ENCODE data around the gene BPNT1.

BPNT1 gene

DNA sequence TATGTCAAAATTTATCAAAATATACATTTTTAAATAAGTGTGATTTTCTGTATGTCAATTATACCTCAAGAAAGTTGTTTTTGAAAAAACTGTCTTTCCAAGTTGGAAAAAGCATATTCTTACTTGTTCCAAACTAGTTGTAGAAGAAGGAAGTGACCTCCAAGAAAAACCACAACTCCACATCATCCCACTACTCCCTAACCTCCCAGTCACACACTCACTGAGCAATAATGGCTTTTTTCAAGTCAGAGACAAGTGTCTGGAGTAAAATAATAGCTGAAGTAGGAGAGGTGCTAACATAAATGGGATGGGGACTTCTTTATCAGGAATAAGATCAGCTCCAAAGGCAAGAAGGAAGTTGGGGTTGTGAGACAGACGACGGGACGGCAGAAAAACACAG lies 56.7 kb downstream of the BPNT1 start:
- no peak for TF ChIP-seq MYC (IDR thresholded peaks at IDR 0.05; ENCODE audit: low read depth, low read length)
- no peak for TF ChIP-seq MAX (IDR thresholded peaks at IDR 0.05; ENCODE audit: low read depth, low read length)
- TF ChIP-seq, protein P1, sequence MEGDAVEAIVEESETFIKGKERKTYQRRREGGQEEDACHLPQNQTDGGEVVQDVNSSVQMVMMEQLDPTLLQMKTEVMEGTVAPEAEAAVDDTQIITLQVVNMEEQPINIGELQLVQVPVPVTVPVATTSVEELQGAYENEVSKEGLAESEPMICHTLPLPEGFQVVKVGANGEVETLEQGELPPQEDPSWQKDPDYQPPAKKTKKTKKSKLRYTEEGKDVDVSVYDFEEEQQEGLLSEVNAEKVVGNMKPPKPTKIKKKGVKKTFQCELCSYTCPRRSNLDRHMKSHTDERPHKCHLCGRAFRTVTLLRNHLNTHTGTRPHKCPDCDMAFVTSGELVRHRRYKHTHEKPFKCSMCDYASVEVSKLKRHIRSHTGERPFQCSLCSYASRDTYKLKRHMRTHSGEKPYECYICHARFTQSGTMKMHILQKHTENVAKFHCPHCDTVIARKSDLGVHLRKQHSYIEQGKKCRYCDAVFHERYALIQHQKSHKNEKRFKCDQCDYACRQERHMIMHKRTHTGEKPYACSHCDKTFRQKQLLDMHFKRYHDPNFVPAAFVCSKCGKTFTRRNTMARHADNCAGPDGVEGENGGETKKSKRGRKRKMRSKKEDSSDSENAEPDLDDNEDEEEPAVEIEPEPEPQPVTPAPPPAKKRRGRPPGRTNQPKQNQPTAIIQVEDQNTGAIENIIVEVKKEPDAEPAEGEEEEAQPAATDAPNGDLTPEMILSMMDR (IDR thresholded peaks at IDR 0.05; ENCODE audit: low read depth, low read length): no peak
- TF ChIP-seq POLR2A (IDR thresholded peaks at IDR 0.05; ENCODE audit: extremely low read depth, insufficient read length): no peak
- peak; percentile 13 for DNase-seq (ENCODE audit: low read depth)
- no peak overlapping the region for H3K4me3 ChIP-seq (ENCODE audit: low read depth, low read length)

DNA sequence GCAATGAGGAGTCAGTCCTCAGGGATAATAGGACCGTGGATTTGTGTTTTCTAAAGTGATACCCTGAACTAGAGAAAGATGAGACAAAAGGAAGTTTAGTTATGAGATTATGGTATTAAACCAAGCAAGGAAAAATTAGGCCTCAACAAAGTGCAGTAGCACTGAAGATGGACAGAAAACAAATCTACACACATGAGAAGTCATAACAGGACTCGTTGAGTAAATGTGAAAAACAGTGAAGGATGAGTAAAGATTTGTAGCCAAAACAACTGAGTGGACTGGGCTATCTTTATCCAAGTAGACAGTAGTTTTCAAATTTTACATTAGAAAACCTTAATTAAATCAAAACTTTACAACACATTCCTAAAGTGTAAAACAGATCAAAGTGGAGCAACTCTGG lies 58.3 kb downstream of the BPNT1 start:
- no peak for DNase-seq (ENCODE audit: low read depth)
- no peak for TF ChIP-seq MYC (IDR thresholded peaks at IDR 0.05; ENCODE audit: low read depth, low read length)
- TF ChIP-seq POLR2A (IDR thresholded peaks at IDR 0.05; ENCODE audit: extremely low read depth, insufficient read length): no peak
- TF ChIP-seq MAX (IDR thresholded peaks at IDR 0.05; ENCODE audit: low read depth, low read length): no peak
- TF ChIP-seq, protein P1 (IDR thresholded peaks at IDR 0.05; ENCODE audit: low read depth, low read length): no peak
- no peak overlapping the region for H3K4me3 ChIP-seq (ENCODE audit: low read depth, low read length)

DNA sequence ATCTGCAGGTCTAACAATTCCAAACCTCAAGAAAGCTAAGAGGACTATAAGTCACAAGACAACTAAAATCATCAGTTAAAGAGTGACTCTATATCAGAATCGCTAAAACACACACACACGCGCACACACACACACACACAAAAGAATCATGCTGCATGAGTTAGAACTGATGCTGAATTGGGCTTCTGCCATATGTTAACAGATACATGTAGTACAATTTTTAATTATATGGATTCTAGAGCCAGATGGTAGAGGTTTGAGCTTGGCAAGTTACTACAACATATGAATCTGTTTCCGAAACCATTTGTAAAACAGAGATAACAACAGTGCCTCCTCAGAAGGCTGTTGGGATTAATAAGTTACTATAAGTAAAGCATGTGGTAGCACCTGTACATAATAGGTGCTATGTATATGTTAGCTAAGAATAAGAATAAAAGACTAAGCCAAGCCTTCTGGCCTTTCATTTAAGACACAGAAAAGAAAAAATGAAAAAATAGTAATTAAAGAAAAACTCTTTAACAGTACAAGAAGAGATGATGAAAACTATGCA lies 61.2 kb downstream of the BPNT1 start:
- TF ChIP-seq MAX (IDR thresholded peaks at IDR 0.05; ENCODE audit: low read depth, low read length): no peak
- TF ChIP-seq MYC (IDR thresholded peaks at IDR 0.05; ENCODE audit: low read depth, low read length): no peak
- TF ChIP-seq, protein P1 (IDR thresholded peaks at IDR 0.05; ENCODE audit: low read depth, low read length): no peak
- TF ChIP-seq POLR2A (IDR thresholded peaks at IDR 0.05; ENCODE audit: extremely low read depth, insufficient read length): no peak
- H3K4me3 ChIP-seq (ENCODE audit: low read depth, low read length): no peak overlapping the region
- no peak for DNase-seq (ENCODE audit: low read depth)

DNA sequence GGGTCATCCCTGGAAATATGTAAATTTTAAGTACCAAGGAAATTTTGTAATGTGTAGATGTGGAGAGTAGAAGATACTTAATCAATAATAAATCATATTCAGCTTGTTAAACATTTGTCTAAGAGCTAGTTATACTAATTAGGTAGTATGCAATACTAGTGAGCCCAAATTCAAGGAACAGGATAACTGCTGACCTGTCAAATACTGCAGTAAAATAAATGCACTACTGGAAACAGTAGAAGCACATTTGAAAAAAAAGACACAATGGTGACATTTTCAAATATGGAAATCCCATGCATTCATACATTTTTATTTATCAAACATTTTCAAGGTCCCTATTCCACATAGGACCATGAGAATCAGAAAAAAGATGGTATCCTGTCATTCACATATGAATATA lies 70.5 kb downstream of the BPNT1 start:
- no peak overlapping the region for H3K4me3 ChIP-seq (ENCODE audit: low read depth, low read length)
- TF ChIP-seq, protein P1 (IDR thresholded peaks at IDR 0.05; ENCODE audit: low read depth, low read length): no peak
- TF ChIP-seq POLR2A (IDR thresholded peaks at IDR 0.05; ENCODE audit: extremely low read depth, insufficient read length) (no peak), MYC (IDR thresholded peaks at IDR 0.05; ENCODE audit: low read depth, low read length) (no peak), MAX (IDR thresholded peaks at IDR 0.05; ENCODE audit: low read depth, low read length) (no peak)
- DNase-seq (ENCODE audit: low read depth): no peak

- TF ChIP-seq MYC (IDR thresholded peaks at IDR 0.05; ENCODE audit: low read depth, low read length): no peak
- TF ChIP-seq POLR2A (IDR thresholded peaks at IDR 0.05; ENCODE audit: extremely low read depth, insufficient read length): no peak
- no peak for TF ChIP-seq MAX (IDR thresholded peaks at IDR 0.05; ENCODE audit: low read depth, low read length)
- TF ChIP-seq, protein P1 (IDR thresholded peaks at IDR 0.05; ENCODE audit: low read depth, low read length): no peak
- H3K4me3 ChIP-seq (ENCODE audit: low read depth, low read length): no peak overlapping the region
- no peak for DNase-seq (ENCODE audit: low read depth)
Observed at GRCh38 chr1:220013497-220013896, 76.1 kb downstream of the BPNT1 start.

Data from NB4 (cell line).